GM13976 (cell line): Measurements from ENCODE around the gene ACBD6.
"Not testable (repeated sequence)": the region's sequence is repeated elsewhere in the genome, so short reads cannot be mapped to it uniquely, and the experiment has no call there.

Source experiments
- DNase-seq: peaks from one replicate; pipeline ENCODE4 v3.0.0; 2012; ENCODE audit warnings: low spot score
- CTCF ChIP-seq: IDR thresholded peaks from 2 replicates; pipeline ENCODE4 v1.5.1; 2012; ENCODE audit warnings: borderline replicate concordance, mild to moderate bottlenecking; ENCODE audit not compliant: insufficient read depth; ENCODE audit errors: extremely low read depth, missing control alignments, control extremely low read depth
- in situ Hi-C: fragments of 300-500 bp; cut with MboI; formaldehyde crosslinking; loops from one replicate; pipeline ENCODE4 v1.12.0; 2022; ENCODE audit warnings: low sequenced_read_pairs, mixed read lengths, inconsistent platforms; ENCODE audit not compliant: unreplicated experiment

Gene ACBD6

GRCh38 chr1:180428782-180429695 is 73.3 kb downstream of the ACBD6 start:
- DNase-seq: no peak
- in situ Hi-C loops: no loop called here
- TF ChIP-seq CTCF: no peak

- no peak for DNase-seq
- in situ Hi-C loops: no loop called here
- no peak for TF ChIP-seq CTCF
These were observed 76.4 kb downstream of the ACBD6 start for GRCh38 chr1:180425952-180426351.

GRCh38 chr1:180424848-180425457 is 77.4 kb downstream of the ACBD6 start:
- DNase-seq: no peak
- no peak for TF ChIP-seq CTCF
- in situ Hi-C loops: no loop called here

GRCh38 chr1:180421614-180422013 is 80.8 kb downstream of the ACBD6 start:
- in situ Hi-C loops: no loop called here
- no peak for TF ChIP-seq CTCF
- DNase-seq: no peak

- in situ Hi-C loops, DNase-seq: not testable (repeated sequence)
These were observed 81.2 kb downstream of the ACBD6 start for GRCh38 chr1:180421145-180421544.

- in situ Hi-C loops: no loop called here
- DNase-seq: peak; percentile 48
- peak; percentile 8 for TF ChIP-seq CTCF
These were observed 86.3 kb downstream of the ACBD6 start for GRCh38 chr1:180415985-180416633.

- TF ChIP-seq CTCF: no peak
- in situ Hi-C loops: no loop called here
These were observed 87.0 kb downstream of the ACBD6 start for GRCh38 chr1:180415236-180415848.

More at GRCh38 chr1:180415236-180415848, 87.0 kb downstream of the ACBD6 start:
- DNase-seq: no peak
